Stimulated activated CD4-positive, alpha-beta T cell treated with anti-CD3 and anti-CD28 coated beads, Interleukin-4, amount 100 ng/mL, for 1 hour (primary cell): ENCODE data around the gene DNAJC22.
"Not testable (repeated sequence)": the region's sequence is repeated elsewhere in the genome, so short reads cannot be mapped to it uniquely, and the experiment has no call there.

Experiments used
- DNase-seq: peaks from one replicate; pipeline ENCODE4 v3.0.0-alpha.2; 2020

Gene DNAJC22

GRCh38 chr12:49377386-49377785 is 30.7 kb downstream of the DNAJC22 start:
- DNase-seq = no peak

DNA sequence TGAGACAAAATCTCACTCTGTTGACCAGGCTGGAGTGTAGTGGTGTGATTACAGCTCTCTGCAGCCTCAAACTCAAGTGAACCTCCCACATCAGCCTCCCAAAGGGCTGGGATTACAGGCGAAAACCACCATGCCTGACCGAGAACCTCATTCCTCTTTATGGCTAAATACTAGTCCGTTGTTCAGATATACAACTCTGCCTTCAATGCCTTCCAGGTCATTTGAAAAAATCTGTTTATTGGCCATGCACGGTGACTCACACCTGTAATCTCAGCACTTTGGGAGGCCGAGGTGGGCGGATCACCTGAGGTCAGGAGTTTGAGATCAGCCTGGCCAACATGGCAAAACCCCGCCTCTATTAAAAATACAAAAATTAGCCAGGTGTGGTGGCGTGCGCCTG is 33.5 kb downstream of the DNAJC22 start:
- DNase-seq = not testable (repeated sequence)

DNA sequence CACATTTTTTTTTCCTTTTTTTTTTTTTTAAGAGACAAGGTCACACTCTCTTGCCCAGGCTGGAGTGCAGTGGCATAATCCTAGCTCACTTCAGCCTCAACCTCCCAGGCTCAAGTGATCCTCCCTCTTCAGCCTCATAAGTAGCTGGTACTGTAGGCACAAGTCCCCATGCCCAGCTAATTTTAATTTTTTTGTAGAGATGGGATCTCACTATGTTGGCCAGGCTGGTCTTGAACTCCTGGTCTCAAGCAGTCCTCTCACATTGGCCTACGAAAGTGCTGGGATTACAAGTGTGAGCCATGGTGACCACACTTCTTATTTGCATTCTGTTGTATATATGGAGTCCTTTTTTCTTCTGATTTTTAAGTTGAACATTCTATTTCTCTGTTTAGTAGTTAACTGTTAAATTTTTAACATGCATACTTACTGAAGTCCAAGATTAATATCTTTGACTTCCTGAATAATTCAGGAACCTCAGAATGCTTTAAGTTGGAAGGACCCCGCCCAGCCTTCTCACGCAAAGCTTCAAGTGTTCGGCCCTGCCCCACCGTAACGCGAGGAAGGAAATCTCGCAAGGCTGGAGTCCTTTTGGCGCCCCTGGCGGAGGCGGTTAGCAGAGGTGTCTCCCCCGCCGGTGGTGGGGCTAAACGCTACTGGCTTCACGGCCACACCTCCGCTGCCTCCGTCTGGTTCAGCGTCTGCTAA is 42.1 kb downstream of the DNAJC22 start:
- peak; percentile 63 for DNase-seq

GRCh38 chr12:49389387-49389703 is 42.7 kb downstream of the DNAJC22 start:
- DNase-seq = no peak

DNA sequence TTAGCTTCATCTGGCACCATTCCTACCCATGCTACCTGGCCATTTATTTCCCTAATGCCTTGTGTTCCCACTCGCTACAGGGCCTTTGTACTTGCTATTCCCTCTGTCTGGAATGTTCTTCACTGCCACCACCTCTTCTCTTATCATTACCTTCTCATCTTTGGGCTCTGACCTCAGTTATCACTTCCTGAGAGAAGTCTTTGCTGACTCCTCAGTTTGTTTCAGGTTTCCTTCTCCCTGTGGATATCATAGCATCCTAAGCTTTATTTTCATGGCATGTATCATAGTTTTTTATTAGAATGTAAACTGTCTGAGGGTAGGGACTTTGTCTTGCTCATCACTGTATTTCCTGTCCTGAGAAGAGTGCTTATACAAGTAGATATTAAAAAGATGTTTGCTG is 50.3 kb downstream of the DNAJC22 start:
- no peak for DNase-seq

DNA sequence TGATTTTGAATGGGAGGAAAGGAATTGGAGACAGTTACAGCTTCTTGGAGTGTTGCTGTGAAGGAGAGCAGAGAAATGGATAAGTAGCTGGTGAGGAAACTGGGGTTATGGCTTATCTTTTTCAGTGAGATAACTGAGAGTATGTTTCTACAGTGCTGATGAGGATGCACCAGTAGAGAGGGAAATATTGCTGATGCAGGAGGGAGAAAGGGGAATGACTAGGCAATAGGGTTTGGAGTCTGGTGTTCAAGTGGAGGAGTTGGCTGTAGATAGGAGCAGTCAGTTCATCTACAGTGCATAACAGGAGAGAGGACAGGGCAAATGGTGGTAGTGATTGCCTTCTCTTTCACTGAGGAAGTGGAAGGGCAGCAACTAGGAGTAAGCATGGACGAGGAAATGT is 53.6 kb downstream of the DNAJC22 start:
- DNase-seq = no peak
